OCI-LY1 (cell line): ENCODE measurements around the gene CD2AP.
A peak's percentile ranks its signal among the peaks of the same experiment; 100 is the strongest.
"Not testable (repeated sequence)": the region's sequence is repeated elsewhere in the genome, so short reads cannot be mapped to it uniquely, and the experiment has no call there.

Source experiments
- H2AFZ ChIP-seq: fragments of 200-600 bp; sonication (generic), shearing (Covaris generic); 2 replicates; pipeline ENCODE4 v1.6.0; 2014; ENCODE audit warnings: antibody characterized with exemption, mild to moderate bottlenecking, low read length
- H3F3A ChIP-seq: fragments of 200-600 bp; sonication (generic), shearing (Covaris generic); 2 replicates; pipeline ENCODE4 v1.6.0; 2014; ENCODE audit warnings: mild to moderate bottlenecking, antibody characterized with exemption, low read length, moderate library complexity; ENCODE audit not compliant: insufficient read depth
- H3K27ac ChIP-seq: fragments of 200-600 bp; sonication (generic); 2 replicates; pipeline ENCODE4 v1.5.1; 2014; ENCODE audit warnings: low read length, mixed run types, mild to moderate bottlenecking, low read depth; ENCODE audit not compliant: poor library complexity, severe bottlenecking
- H3K27me3 ChIP-seq: fragments of 200-600 bp; sonication (generic); 2 replicates; pipeline ENCODE4 v1.6.0; 2014; ENCODE audit warnings: antibody characterized with exemption, mild to moderate bottlenecking, low read length, moderate library complexity; ENCODE audit not compliant: insufficient read depth
- H3K36me3 ChIP-seq: fragments of 200-600 bp; sonication (generic); 2 replicates; pipeline ENCODE4 v1.6.1; 2014; ENCODE audit warnings: mild to moderate bottlenecking, antibody characterized with exemption, low read length, moderate library complexity, mixed read lengths; ENCODE audit not compliant: insufficient read depth
- H3K4me1 ChIP-seq: fragments of 200-600 bp; sonication (generic); 2 replicates; pipeline ENCODE4 v1.5.1; 2014; ENCODE audit warnings: mild to moderate bottlenecking, low read length, moderate library complexity; ENCODE audit not compliant: insufficient read depth, severe bottlenecking
- H3K4me2 ChIP-seq: fragments of 200-600 bp; sonication (generic), shearing (Covaris generic); 2 replicates; pipeline ENCODE4 v1.6.1; 2014; ENCODE audit warnings: low read length
- H3K4me3 ChIP-seq: fragments of 200-600 bp; sonication (generic); 2 replicates; pipeline ENCODE4 v1.5.1; 2014; ENCODE audit warnings: low read length, low read depth, mild to moderate bottlenecking, mixed read lengths; ENCODE audit not compliant: poor library complexity, severe bottlenecking
- H3K79me2 ChIP-seq: fragments of 200-600 bp; shearing (Covaris generic); 2 replicates; pipeline ENCODE4 v1.6.1; 2016; ENCODE audit warnings: mixed run types, low read length, mixed read lengths; ENCODE audit not compliant: insufficient read depth
- H3K9ac ChIP-seq: fragments of 200-600 bp; sonication (generic), shearing (Covaris generic); 2 replicates; pipeline ENCODE4 v1.6.1; 2014; ENCODE audit warnings: mild to moderate bottlenecking, low read length, mixed read lengths
- H3K9me2 ChIP-seq: fragments of 200-600 bp; sonication (generic), shearing (Covaris generic); 2 replicates; pipeline ENCODE4 v1.6.1; 2014; ENCODE audit warnings: low read depth, mild to moderate bottlenecking, low read length, mixed read lengths
- H3K9me3 ChIP-seq: fragments of 200-600 bp; shearing (Covaris generic); 2 replicates; pipeline ENCODE4 v1.6.1; 2014; ENCODE audit warnings: low read length, mixed read lengths
- H4K20me1 ChIP-seq: fragments of 200-600 bp; sonication (generic), shearing (Covaris generic); 2 replicates; pipeline ENCODE4 v1.6.0; 2016; ENCODE audit warnings: mild to moderate bottlenecking, low read length; ENCODE audit not compliant: insufficient read depth
- EZH2 ChIP-seq: fragments of 200-600 bp; sonication (generic), shearing (Covaris generic); IDR thresholded peaks from 2 replicates; pipeline ENCODE4 v1.8.0; 2017; ENCODE audit warnings: borderline replicate concordance, mixed run types, mild to moderate bottlenecking, antibody characterized with exemption, low read length, moderate library complexity, mixed read lengths
- TF ChIP-seq, protein P1 (sequence below): fragments of 200-600 bp; sonication (generic), shearing (Covaris generic); IDR thresholded peaks from 2 replicates; pipeline ENCODE4 v1.5.1; 2017; ENCODE audit warnings: mild to moderate bottlenecking, antibody characterized with exemption, low read length, moderate library complexity, mixed read lengths

Gene CD2AP

DNA sequence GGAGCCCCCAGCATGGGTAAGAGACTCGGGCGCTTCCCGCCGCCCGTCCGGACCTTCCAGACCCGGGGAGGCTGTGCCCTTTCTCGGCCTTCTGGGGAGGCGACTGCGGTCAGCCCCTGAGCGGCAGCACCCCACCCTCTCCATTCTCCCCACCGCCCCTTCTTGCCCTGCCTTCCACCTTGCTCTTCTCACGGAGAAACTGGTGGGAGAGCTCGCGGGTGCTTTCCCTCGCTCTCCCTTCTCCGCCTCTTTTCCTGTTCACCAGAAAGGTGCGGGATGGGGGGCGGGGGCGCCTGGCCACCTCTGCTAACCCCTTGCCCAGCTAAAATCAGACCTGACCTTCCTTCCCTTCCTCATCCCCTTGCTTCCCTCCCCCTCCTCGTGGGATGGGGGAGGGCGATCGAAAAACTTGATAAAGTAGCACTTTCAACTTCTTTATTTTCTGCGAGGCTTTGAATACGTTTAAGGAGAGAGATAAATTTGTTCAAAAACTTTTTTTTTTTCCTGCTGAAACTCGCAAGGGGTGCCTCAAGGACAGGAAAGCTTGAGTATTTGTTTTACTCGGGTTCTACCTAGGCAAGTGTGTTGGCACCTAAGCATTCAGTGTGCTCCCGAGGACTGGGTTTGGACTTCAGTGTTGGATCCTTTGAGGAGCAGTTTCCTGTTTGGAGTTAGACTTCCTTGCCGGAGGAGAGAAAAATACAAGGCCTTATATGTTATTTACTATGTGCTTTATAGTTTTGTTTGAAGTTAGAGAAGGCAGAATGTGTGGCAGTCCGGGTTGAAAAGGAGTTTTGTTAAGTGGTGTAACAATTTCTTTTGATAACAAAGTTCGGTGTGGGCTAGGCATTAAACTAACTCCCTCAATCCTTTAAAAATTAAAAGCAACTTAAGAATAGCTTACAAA lies 897 bp downstream of the CD2AP start:
- TF ChIP-seq EZH2, result no peak
- TF ChIP-seq, protein P1, sequence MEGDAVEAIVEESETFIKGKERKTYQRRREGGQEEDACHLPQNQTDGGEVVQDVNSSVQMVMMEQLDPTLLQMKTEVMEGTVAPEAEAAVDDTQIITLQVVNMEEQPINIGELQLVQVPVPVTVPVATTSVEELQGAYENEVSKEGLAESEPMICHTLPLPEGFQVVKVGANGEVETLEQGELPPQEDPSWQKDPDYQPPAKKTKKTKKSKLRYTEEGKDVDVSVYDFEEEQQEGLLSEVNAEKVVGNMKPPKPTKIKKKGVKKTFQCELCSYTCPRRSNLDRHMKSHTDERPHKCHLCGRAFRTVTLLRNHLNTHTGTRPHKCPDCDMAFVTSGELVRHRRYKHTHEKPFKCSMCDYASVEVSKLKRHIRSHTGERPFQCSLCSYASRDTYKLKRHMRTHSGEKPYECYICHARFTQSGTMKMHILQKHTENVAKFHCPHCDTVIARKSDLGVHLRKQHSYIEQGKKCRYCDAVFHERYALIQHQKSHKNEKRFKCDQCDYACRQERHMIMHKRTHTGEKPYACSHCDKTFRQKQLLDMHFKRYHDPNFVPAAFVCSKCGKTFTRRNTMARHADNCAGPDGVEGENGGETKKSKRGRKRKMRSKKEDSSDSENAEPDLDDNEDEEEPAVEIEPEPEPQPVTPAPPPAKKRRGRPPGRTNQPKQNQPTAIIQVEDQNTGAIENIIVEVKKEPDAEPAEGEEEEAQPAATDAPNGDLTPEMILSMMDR, result no peak
- peaks cover 56% of the 10 kb centered on the region for H3K4me1 ChIP-seq
- H3K79me2 ChIP-seq, result peaks cover 52% of the 10 kb centered on the region
- peak overlapping the region; percentile 90 for H3K27ac ChIP-seq
- H3K9me2 ChIP-seq, result no peaks in the 10 kb centered on the region
- H3K36me3 ChIP-seq, result no peaks in the 10 kb centered on the region
- no peak overlapping the region for H2AFZ ChIP-seq
- no peaks in the 10 kb centered on the region for H3K27me3 ChIP-seq
- H3F3A ChIP-seq, result no peaks in the 10 kb centered on the region
- H3K4me2 ChIP-seq, result peak overlapping the region; percentile 87
- H3K9ac ChIP-seq, result peak overlapping the region; percentile 97
- no peaks in the 10 kb centered on the region for H4K20me1 ChIP-seq
- H3K4me3 ChIP-seq, result peak overlapping the region; percentile 96
- H3K9me3 ChIP-seq, result no peaks in the 10 kb centered on the region

DNA sequence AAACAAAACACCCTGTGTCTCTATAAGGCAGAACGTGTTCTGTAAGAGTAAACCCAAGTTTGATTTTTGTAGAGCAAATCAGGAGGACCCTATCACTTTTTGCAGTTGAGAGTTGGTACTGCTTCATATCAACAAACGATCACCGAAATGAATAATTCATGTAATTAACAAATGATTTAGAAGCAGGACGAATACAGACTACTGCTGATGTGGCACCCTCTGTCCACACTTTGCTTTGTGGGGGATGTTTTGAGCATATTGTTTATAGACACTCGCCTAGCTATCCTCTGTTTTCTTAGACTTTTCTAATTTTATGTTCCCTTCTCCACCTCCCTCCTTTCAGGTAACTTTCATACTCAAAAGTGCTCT lies 1.5 kb downstream of the CD2AP start:
- H3K9me2 ChIP-seq, result no peaks in the 10 kb centered on the region
- no peak overlapping the region for H2AFZ ChIP-seq
- peaks cover 62% of the 10 kb centered on the region for H3K4me1 ChIP-seq
- no peaks in the 10 kb centered on the region for H4K20me1 ChIP-seq
- peak overlapping the region; percentile 87 for H3K4me2 ChIP-seq
- no peaks in the 10 kb centered on the region for H3F3A ChIP-seq
- TF ChIP-seq EZH2, result no peak
- TF ChIP-seq, protein P1, result no peak
- H3K27me3 ChIP-seq, result no peaks in the 10 kb centered on the region
- H3K27ac ChIP-seq, result peak overlapping the region; percentile 90
- H3K4me3 ChIP-seq, result peak overlapping the region; percentile 96
- H3K9me3 ChIP-seq, result no peaks in the 10 kb centered on the region
- no peaks in the 10 kb centered on the region for H3K36me3 ChIP-seq
- peak overlapping the region; percentile 97 for H3K9ac ChIP-seq
- H3K79me2 ChIP-seq, result peaks cover 58% of the 10 kb centered on the region

DNA sequence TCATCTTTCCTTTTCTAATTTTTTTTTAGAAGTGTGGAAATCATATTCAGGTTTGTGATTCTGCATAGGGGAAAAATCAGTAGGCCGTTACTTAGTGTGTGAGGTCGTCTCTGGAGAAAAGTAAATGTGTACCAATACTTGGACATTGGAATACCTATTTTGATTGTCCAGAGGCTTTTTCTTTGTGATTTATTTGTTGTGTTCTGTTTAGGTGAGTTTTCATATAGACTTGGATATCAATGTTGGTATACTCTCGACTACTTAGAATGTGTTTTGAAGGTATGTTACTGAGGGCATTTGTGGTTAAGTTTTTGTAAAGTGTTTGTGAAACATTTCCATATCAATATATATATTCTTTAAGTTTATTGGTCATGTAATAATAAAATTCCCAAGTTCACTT lies 2.3 kb downstream of the CD2AP start:
- Histone ChIP-seq H3K27me3 (no peaks in the 10 kb centered on the region), H3F3A (no peaks in the 10 kb centered on the region), H3K4me1 (peaks cover 63% of the 10 kb centered on the region), H3K4me2 (peak overlapping the region; percentile 87), H3K9ac (peak overlapping the region; percentile 97), H3K27ac (peak overlapping the region; percentile 90), H3K9me3 (no peaks in the 10 kb centered on the region), H4K20me1 (no peaks in the 10 kb centered on the region), H3K36me3 (peaks cover 3% of the 10 kb centered on the region; the same call in 1 of the 2 replicates), H3K79me2 (peaks cover 66% of the 10 kb centered on the region), H2AFZ (no peak overlapping the region), H3K9me2 (no peaks in the 10 kb centered on the region), H3K4me3 (peak overlapping the region; percentile 96)
- TF ChIP-seq EZH2, result no peak
- TF ChIP-seq, protein P1, result no peak

DNA sequence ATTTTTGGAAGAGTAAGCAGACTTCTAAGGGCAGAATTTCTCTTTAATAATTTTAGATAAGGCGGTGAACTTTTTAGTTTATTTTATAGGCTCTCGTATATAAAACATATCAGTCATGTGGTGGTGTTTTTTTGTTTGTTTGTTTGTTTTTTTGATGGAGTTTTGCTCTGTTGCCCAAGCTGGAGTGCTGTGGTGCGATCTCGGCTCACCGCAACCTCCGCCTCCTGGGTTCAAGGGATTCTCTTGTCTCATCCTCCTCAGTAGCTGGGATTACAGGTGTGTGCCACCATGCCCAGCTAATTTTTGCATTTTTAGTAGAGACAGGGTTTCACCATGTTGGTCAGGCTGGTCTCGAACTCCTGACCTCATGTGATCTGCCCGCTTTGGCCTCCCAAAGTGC lies 3.6 kb downstream of the CD2AP start:
- Histone ChIP-seq H3K9ac (peak overlapping the region; percentile 97; the same call in 1 of the 2 replicates), H3K4me2 (peak overlapping the region; percentile 87), H3K79me2 (peaks cover 79% of the 10 kb centered on the region), H3K4me3 (peak overlapping the region; percentile 96), H3K36me3 (peaks cover 12% of the 10 kb centered on the region; the same call in 1 of the 2 replicates), H3K4me1 (peaks cover 59% of the 10 kb centered on the region), H3K27ac (peak overlapping the region; percentile 90)
- not testable (repeated sequence) for H4K20me1 ChIP-seq, H3K27me3 ChIP-seq, H2AFZ ChIP-seq, H3F3A ChIP-seq, H3K9me3 ChIP-seq, H3K9me2 ChIP-seq
